HG03521 (cell line): ENCODE data around the gene CXCL8.
"Not testable (repeated sequence)": the region's sequence is repeated elsewhere in the genome, so short reads cannot be mapped to it uniquely, and the experiment has no call there.

Source experiments
- ATAC-seq: cut with Tn5 transposase; IDR thresholded peaks from one replicate; pipeline ENCODE4 v1.9.1; 2021; ENCODE audit warnings: mild to moderate bottlenecking, moderate library complexity; ENCODE audit not compliant: unreplicated experiment

The CXCL8 gene

DNA sequence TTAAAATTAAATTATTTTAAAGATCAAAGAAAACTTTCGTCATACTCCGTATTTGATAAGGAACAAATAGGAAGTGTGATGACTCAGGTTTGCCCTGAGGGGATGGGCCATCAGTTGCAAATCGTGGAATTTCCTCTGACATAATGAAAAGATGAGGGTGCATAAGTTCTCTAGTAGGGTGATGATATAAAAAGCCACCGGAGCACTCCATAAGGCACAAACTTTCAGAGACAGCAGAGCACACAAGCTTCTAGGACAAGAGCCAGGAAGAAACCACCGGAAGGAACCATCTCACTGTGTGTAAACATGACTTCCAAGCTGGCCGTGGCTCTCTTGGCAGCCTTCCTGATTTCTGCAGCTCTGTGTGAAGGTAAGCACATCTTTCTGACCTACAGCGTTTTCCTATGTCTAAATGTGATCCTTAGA is at the start of gene CXCL8:
Gene CXCL8, plus strand, starts transcription at position 217 of the 426 bp plus-strand sequence. Its CDS starts 90 bp downstream, at position 307.
- ATAC-seq, result no peak

DNA sequence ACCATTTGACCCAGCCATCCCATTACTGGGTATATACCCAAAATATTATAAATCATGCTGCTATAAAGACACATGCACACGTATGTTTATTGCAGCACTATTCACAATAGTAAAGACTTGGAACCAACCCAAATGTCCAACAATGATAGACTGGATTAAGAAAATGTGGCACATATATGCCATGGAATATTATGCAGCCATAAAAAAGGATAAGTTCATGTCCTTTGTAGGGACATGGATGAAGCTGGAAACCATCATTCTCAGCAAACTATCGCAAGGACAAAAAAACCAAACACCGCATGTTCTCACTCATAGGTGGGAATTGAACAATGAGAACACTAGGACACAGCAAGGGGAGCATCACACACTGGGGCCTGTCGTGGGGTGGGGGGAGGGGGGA is 49.2 kb upstream of the CXCL8 start:
- ATAC-seq, result not testable (repeated sequence)

DNA sequence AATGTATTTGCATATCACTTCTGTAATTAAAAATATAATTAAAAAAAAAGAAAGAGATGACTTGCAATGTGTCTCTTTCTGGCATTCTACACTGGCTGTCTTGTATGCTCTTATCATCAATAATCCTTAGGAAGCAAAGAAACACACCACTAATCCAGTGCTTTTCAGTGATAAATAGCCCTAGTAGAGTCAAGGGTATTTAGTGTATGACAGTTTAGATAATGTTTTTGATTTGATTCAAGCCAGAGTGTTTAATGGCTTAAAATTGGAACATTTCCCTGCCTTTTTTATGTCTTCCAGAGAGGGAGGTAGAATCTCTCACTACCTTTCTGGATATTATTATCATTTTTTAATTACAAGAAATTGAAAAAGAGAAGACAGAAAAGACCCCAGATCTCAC is 48.6 kb upstream of the CXCL8 start:
- ATAC-seq, result no peak

DNA sequence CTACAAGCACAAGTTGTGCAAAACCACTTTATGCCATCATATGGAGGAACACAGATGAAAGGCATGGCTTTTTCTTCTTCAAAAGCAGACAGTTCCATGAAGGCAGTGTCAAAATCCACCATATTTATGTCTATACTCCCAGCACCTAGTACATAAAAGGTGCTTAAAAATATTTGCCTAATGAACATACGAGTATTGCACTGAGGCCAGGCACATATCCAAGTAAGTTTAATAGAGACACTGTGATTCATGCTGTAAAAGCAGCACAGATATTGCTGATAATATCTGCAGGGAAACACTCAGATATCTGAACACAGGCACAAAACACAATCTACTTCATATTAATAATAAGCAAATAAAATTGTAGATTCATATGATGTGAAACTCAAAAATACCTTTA is 48.1 kb upstream of the CXCL8 start:
- no peak for ATAC-seq

DNA sequence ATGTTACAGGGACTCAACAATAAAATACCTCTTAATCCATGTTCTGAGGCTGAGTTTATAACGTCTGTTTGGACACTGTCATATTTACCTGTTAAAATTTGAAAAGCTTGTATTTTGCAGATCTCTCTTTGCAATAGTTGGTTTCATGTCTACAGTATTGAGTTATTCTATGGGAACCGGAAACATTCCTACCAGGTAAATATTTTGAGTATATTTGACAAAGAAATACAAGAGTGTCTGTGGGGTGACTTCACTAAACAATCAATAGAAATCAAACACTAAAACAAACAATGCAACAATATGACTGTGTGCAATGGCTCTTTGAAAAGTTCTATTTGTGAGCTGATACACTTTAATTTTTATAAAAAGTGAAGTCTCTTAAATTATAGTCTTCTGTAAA is 47.7 kb upstream of the CXCL8 start:
- ATAC-seq, result no peak

DNA sequence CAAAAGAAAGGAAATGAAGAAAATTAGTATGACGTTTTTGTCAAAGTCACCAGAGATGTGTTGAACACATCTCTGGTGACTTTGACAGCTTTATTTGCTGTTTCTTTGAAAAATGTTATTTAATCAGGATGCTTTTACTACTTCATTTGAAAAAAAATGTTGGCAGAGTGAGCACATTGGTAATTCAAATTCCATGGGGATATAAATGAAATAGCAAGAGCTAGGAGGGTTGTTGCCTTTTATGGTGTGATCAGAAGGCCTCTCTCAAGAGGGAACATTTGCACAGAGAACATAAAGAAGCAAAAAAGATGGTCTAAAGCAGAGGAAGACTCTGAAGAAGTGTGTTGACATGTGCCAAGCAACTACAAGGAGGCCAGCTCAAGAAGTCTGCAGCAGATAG is 46.6 kb upstream of the CXCL8 start:
- ATAC-seq, result no peak

DNA sequence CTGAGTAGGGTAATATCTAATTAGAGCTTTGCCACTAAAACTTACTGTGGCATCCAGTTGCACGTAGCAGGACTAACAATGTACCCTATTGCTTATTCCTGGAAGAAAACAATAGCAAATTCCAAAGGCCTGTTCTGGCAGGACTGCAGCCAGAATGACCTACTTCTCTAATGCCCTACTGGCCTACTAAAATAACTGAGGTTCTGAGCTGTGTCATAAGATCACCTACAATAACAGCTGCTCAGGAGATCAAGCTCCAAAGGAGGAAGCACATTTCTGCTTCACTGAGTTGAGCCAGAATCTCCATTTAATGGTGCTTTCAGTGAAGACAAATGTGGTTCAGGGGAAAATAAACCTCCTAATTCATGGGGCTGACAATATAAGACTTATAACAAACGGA is 42.2 kb upstream of the CXCL8 start:
- ATAC-seq, result no peak

DNA sequence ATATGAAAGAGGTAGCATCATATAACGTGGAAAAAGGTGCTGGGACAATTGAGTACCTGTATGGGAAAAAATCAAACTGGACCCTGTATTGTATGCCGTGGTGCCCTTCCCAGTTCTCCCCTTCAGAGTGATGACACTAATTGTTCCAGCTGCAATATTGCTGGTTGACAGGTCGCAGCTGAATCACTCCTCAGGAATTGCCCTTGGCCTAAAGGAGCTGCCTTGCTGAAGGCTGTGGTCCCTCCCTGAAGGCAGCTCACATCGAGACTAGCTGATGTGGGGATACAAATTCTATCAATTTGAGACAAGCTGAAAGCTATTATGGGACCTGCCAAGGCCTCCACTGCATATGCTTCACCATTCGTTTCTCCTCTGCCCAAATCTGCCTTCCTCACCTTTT is 39.3 kb upstream of the CXCL8 start:
- no peak for ATAC-seq

DNA sequence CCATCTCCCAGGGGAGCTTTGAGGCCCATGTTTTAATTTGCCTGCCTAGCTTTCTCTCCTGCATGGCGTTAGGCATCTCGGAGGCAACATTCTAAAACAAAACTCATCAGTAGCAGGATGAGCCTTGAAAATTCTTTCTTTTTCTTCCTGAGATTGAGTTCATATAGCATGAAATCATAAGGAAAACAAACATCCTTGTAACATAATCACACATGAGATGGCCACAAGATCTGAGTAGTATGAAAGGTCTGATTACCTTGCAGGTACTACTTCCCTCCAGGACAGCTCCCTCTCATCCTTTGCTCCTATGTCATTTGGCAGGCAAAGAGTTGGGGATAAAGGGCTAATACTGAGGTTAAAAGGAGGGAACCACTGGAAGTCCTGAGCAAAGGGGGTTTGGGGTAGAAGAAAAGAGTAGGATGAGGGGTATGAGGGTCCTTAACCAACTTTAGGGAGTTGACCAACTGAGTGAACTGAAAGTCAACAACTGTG is 37.5 kb upstream of the CXCL8 start:
- ATAC-seq, result no peak

DNA sequence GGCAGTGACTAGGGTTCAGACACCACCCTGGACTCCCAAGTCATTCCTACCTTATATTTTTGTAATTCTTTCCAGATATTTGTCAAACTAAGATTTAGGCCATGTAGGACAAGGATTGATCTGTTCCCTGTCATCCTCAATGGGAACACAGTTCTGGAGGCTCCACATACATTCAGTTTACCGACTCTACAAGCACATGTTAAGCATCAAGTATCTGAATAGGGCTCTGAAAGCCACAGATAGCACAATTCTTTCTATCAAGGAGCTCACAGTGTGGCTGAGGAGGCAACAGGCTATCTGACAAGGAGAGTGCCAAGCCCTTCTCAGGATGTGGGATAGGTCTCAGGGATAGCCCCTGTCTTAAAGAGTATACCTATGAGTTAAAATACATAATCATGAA is 37.0 kb upstream of the CXCL8 start:
- no peak for ATAC-seq

DNA sequence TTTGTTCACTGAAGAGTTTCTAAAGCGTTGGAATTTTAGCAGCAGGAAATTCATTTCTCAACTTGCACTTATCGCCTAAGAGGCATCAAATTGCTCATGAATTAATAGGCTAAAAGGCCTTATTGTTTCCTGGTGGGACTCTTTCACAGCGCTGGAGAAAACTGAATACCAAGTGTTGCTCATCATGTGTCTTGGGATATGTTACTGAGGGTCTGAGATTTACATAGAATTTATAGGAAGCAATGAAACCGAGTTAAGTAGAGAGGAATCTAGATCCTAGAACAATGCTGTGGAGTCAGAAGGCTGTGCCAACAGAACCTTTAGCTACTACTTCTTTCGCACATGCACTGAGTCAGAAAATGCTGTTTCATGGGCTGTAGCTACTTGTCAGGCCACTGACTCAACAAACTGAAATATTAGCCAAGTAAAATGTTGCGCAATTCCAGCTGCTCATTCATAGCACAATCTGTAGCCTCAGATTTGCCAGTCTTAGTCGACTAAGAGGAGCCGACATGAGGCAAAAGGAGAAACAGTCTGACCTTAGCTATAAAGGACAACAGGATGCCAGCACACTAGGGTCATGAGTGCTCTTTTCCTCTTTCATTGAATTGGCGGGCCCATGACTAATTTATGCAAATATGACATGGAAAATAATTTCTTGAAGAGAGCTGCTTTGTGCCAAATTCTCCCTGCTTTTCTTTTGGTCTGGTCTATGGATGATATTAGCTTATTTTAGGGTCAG is 35.9 kb upstream of the CXCL8 start:
- no peak for ATAC-seq

DNA sequence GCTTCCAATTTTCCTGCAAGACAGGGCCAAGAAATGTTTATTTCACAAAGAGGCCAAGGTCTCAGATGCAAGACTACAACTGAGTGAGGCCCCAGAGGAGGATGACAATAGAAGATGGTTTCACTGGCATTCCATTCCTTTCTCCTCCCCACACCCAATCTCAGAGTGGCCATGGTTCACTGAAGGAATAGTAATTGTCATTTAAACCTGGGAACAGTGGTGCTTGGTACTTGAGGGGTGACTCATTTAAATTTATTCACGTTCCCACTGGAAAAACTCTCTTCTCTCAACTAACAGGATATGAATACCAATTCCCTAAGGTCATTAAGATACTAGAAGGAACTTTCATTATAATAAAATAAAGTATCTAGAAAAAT is 35.3 kb upstream of the CXCL8 start:
- ATAC-seq, result no peak

DNA sequence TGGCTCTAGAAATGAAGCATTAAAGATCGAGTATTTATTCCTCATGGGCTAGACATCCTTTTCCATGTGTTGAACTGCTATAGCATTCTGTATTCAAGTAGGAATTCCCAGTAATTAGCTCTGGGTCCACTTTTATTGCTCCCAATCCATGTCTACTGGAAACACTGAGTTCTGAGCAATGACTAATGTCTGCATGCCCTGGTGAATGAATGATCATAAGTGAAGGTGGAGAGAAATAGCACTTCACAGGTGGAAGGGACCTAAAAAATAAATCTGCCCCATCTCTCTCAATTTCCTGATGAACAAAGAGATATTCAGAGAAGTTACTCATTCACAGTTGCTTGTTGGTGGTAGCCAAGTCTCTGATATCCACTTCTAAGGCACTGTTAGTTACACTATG is 34.6 kb upstream of the CXCL8 start:
- ATAC-seq, result no peak

DNA sequence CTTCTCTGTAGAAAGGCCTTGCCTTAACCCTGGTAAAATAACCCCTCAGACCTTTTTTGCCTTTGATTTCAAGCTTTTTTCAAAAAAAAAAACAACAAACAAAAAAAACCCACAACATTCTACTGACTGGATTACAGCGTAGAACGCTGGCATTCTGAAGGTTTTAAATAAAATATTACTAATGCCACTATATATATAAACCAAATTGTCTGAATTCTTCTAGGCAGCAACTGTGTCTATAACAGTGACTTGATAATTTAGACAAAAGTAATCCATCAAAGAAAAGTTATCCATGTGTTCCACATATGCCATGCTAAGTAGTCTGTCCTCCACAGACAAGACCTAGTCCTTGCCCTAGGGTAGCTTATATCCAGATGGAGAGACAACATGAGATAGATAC is 33.6 kb upstream of the CXCL8 start:
- ATAC-seq, result no peak

DNA sequence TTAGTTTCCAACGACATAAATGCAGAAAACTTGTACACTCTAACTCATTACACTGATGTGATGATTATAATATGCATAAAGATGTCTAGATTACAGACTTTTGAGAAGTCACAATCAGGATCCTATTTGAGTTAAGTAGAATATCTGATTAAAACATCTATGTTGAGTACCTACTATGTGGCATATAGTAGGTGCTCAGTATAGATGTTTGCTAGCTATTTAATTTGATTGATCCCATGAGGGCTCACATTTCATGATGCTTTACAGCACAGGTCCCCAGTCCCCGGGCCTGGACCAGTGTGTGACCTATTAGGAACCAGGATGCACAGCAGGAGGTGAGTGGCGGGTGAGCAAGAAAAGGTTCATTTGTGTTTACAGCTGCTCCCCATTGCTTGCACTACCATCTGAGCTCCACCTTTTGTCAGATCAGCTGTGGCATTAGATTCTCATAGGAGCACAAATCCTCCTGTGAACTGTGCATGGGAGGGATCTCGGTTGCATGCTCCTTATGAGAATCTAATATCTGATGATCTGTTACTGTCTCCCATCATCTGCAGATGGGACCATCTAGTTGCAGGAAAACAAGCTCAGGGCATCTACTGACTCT is 33.0 kb upstream of the CXCL8 start:
- no peak for ATAC-seq

DNA sequence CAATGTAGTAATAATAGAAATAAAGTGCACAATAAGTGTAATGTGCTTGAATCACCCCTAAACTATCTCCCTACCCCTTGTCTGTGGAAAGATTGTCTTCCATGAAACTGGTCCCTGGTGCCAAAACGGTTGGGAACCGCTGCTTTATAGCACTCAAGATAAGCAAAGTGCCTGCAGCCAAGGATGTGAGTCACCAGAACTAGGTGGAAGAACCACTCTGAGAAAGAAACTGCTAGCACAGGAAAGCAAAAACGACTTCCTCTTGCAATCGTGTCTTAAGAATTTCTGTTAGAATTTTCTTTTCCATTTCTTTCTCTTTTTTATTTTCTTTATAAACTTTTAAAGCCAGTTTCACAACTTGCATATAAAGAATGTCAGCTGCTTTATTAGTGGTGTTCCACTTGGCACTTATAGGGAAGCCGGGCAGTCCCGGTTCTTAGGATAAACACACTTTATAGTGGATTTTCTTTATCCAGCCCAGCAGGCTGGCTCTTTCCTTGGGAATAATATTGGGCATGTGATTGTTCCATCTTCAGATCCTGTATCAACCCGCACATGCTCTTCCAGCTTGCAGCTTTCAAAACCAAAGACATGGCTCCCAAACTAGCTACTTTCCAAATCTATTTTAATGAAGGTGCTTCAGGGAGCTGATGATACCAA is 32.3 kb upstream of the CXCL8 start:
- no peak for ATAC-seq

DNA sequence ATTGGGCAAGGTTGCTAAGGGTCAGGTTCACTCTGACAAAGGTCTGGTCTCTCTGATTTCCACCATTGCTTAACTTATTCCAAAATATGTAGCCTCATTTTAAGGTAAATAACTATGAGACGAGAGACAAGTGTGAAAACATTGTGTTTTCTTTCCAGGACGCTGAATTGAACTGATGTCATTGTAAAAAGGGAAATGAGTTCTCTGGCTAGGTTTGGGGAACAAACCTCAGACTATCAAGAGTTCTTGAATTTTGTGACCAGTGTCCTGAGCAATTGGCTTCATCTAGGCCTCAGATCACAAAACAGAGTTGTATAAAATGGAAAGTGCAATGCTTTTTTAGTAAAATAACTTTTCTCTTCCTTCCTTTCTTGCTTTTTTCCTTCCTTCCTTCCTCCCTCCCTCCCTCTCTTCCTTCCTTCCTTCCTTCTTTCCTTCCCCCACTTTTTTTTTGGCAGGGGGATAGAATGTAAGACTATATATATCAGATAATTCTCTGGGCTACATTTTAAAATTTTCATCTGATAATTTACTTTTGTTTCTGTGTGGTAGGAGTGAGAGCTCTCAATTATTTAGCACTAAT is 30.8 kb upstream of the CXCL8 start:
- ATAC-seq, result no peak

DNA sequence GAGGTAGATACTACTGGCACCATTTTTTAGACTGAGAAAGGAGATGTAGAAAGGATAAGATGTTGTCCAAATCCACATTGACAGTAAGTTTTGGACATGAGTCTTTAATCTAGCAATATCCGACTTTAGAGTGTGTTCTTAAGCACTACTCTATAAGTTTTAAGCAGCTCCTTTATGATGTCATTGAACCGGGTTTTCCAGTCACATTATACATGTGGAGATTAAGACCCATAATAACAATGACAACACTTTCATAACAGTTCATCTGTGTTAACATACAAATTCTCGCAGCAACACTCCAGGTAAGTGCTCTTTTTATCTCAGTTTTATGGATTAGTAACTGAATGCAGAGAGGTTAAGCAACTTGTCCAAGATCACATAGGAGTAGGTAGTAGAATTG is 30.3 kb upstream of the CXCL8 start:
- no peak for ATAC-seq

DNA sequence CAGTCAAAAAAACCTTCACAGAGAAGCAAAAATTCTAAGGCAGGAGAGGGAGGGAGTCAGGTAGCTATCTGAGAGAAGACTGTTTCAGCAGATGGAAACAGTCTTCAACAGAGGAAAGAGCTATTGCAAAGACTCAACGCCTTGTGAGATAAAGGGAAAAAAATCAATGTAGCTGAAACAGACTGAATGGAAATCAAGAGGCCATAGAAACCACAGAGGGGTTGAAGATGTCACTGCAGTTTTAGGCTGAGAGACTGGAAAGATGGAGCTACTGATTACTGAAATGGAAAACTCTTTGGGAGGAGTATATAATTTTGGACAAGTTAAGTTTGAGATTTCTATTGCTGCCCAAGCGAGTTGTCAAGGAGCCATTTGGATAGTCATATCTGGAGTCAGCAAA is 28.4 kb upstream of the CXCL8 start:
- ATAC-seq, result no peak

DNA sequence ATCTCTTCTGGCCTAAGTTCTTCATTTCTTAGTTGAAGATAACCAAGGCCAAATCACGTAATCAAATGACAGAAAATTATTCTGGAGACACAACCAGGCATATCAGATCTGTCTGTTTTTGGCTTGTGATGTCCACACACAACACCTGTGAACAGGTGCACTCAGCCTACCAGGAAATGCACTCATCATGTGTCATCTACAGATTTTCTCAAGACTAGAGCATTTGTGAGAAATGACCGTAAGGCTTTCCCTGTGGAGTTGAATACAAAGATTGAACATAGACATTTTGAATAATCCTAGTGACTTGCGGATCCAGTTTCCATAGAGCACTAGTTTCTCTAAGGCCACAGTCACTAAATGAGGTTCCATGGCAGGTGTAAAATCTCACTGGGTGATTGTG is 26.7 kb upstream of the CXCL8 start:
- no peak for ATAC-seq

DNA sequence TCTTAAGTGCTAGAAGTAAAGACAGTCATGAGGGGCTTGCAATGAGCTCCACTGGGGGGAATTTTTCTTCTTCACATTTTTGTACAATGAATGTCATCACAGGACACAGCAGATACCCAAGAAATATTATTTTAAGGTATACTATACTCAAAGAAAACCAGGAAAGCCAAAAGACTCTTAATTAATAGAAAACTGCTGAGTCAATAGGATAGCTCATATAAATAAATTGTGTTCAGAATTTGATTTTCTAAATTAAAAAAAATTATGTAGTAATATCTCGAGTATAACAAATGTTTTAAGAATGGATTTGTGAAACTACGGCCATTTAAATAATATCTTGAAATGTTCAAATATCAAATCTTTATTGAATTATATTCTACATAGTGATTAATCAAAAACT is 25.7 kb upstream of the CXCL8 start:
- no peak for ATAC-seq

DNA sequence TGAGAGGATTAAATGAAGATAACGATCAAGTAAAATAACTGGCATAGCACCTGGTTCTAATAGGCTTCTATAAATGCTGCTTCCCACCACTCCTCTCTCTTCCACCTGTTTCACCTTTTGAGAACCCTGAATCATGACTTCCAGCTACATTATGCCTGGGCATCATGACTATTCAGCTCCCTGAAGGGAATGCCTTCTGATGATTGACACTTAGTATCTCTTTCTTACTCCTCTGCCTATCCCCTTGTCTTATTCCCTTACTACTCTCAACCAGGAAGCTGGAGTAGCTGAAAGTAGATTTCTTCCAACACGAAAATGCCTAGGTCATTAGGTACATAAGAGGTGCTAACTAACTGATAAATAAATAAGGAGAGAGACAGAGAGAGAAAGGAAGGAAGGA is 24.7 kb upstream of the CXCL8 start:
- ATAC-seq, result no peak
